Breast epithelium (tissue), 4 donors: ENCODE measurements around the gene ZMIZ1. TPM values are rescaled to one million over a fixed set of nuclear protein-coding genes. Genes with fewer than 3 reads are reported as not detected.

ENCODE experiments used
- DNase-seq, 2 donors: peaks; one replicate each; pipeline ENCODE4 v3.0.0-alpha.2; 2019; ENCODE audit warnings: low spot score in 2 of 2
- H3K27ac ChIP-seq, 2 donors: fragments of 200-600 bp; sonication (generic) in 1 of 2; one replicate each; pipeline ENCODE4 v1.5.1; 2016 to 2019; ENCODE audit warnings: mild to moderate bottlenecking in 1 of 2
- H3K27me3 ChIP-seq, 2 donors: fragments of 200-600 bp; sonication (generic) in 1 of 2; one replicate each; pipeline versions ENCODE4 v1.5.1 to v1.6.0; 2017 to 2019; ENCODE audit warnings: control low read depth in 1 of 2, mild to moderate bottlenecking in 1 of 2
- H3K36me3 ChIP-seq: fragments of 200-600 bp; one replicate; pipeline ENCODE4 v1.5.1; 2019
- H3K4me1 ChIP-seq, 2 donors: fragments of 200-600 bp; sonication (generic); one replicate each; pipeline ENCODE4 v1.5.1; 2016 to 2019; ENCODE audit warnings: control low read depth in 1 of 2
- H3K4me3 ChIP-seq, 3 donors: fragments of 200-600 bp; sonication (generic); 1 replicate in 2 of 3; 2 replicates in 1 of 3; pipeline ENCODE4 v1.5.1; 2016 to 2019; ENCODE audit warnings: mild to moderate bottlenecking in 3 of 3, moderate library complexity in 2 of 3
- H3K9me3 ChIP-seq, 2 donors: fragments of 200-600 bp; sonication (generic) in 1 of 2; one replicate each; pipeline ENCODE4 v1.5.1; 2016 to 2019; ENCODE audit warnings: control low read depth in 1 of 2
- POLR2A ChIP-seq: fragments of 450-650 bp; IDR thresholded peaks from one replicate; pipeline ENCODE4 v1.6.1; 2016; ENCODE audit warnings: antibody characterized with exemption, mild to moderate bottlenecking, moderate library complexity
- POLR2AphosphoS5 ChIP-seq, 3 donors: sonication (generic); formaldehyde crosslinking; IDR thresholded peaks; one replicate each; pipeline ENCODE4 v1.6.1; 2017; ENCODE audit warnings: antibody characterized with exemption in 3 of 3
- intact Hi-C: fragments of 100-400 bp; cut with DNase I; formaldehyde crosslinking; loops from one replicate; pipeline ENCODE4 v1.15.1; 2023; ENCODE audit warnings: low total_unique reads
- total RNA-seq, 3 donors: library from RNA; depleted of rRNA; stranded (reverse); fragments of >200 nt; gene quantifications; one replicate each; pipeline ENCODE4 v1.1.0, GENCODE V29; 2016
- TF ChIP-seq, protein P1 (sequence below), 3 donors: fragments of 450-650 bp; IDR thresholded peaks; one replicate each; pipeline ENCODE4 v1.5.1; 2016 to 2017; ENCODE audit warnings: antibody characterized with exemption in 3 of 3, mild to moderate bottlenecking in 3 of 3, moderate library complexity in 3 of 3

ZMIZ1 gene
- total RNA-seq, 3 donors from 2014 or later = 34.4 to 63.7 (median 39.8) TPM

DNA sequence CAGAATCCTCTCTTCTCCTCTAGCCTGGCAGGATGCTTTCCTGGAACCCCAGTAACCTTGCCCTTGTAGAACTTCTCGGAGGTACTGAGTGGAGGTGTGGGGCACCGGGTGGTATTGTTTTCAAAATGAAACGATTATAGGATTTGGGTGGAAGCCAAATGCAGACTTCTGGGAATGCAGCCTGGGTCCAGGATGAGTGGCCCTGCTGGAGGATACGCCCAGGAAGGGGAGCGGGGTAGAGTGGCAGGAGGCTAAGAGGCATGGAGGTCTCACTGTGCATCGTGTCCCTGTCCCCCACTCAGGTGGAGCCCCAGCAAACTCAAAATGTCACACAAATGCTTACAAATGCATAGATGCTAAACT is 169.4 kb downstream of the ZMIZ1 start:
- no peaks in the 10 kb centered on the region for H3K27me3 ChIP-seq
- no peak overlapping the region for H3K4me3 ChIP-seq
- H3K36me3 ChIP-seq = no peaks in the 10 kb centered on the region
- H3K4me1 ChIP-seq = peaks cover 28 to 41% of the 10 kb centered on the region in 2 donors
- no peaks in the 10 kb centered on the region for H3K9me3 ChIP-seq
- TF ChIP-seq POLR2A = no peak
- TF ChIP-seq, protein P1, sequence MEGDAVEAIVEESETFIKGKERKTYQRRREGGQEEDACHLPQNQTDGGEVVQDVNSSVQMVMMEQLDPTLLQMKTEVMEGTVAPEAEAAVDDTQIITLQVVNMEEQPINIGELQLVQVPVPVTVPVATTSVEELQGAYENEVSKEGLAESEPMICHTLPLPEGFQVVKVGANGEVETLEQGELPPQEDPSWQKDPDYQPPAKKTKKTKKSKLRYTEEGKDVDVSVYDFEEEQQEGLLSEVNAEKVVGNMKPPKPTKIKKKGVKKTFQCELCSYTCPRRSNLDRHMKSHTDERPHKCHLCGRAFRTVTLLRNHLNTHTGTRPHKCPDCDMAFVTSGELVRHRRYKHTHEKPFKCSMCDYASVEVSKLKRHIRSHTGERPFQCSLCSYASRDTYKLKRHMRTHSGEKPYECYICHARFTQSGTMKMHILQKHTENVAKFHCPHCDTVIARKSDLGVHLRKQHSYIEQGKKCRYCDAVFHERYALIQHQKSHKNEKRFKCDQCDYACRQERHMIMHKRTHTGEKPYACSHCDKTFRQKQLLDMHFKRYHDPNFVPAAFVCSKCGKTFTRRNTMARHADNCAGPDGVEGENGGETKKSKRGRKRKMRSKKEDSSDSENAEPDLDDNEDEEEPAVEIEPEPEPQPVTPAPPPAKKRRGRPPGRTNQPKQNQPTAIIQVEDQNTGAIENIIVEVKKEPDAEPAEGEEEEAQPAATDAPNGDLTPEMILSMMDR (IDR thresholded peaks at IDR 0.05) = no peak
- no peak for TF ChIP-seq POLR2AphosphoS5 (IDR thresholded peaks at IDR 0.05)
- peak overlapping the region; percentile 69 to 85 for H3K27ac ChIP-seq
- intact Hi-C loops = no loop called here
- DNase-seq = no peak

DNA sequence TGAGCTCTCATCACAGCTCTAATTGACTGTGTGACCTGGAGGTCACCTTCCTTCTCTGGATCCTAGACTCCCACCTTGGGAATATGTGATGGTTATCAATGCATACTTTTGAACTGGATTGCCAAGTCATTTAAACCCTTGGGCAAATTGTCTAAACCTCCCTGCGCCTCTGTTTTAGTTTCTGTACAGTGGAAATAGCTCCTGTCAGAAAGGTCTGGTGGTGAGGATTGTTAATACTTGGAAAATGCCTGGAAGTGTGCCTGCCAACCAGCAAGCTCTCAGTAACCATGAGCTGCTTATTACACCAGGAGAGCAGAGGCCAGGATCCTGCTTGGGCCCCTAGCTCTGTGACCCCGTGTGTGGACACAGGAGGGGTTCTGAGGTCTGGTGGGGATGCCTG is 169.8 kb downstream of the ZMIZ1 start:
- no peaks in the 10 kb centered on the region for H3K9me3 ChIP-seq
- no peaks in the 10 kb centered on the region for H3K36me3 ChIP-seq
- H3K4me3 ChIP-seq = no peak overlapping the region
- DNase-seq = no peak
- H3K4me1 ChIP-seq = peaks cover 28 to 41% of the 10 kb centered on the region in 2 donors
- no peaks in the 10 kb centered on the region for H3K27me3 ChIP-seq
- intact Hi-C loops = no loop called here
- peak overlapping the region; percentile 69 to 85 for H3K27ac ChIP-seq
- TF ChIP-seq, protein P1 (IDR thresholded peaks at IDR 0.05) = no peak
- TF ChIP-seq POLR2A = no peak

DNA sequence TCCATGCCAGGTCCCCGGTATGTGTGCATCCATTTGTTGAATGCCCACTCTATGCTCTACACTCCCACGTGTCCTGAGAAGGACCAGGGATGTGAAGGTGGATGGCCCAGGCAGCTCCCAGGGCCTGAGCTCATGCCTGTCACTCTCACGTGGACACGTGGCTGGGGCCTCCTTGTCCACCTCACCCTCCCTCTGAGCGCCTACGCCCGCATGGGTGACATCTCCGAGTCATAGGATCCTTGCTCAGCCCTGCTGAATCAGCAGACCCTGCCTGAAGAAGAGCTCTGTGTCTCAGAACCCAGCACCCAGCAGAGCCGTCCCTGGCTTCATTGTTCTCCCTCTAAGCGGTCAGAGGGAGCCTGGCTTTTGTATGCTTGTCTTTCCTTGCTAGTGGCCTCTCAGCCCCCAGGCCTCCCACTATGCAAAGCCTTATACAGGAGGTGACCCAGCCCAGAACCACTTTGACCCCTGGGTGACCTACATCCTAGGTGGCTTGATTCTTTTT is 170.6 kb downstream of the ZMIZ1 start:
- Histone ChIP-seq H3K4me3 (no peak overlapping the region), H3K27me3 (no peaks in the 10 kb centered on the region), H3K27ac (peak overlapping the region; percentile 69 to 85), H3K4me1 (peaks cover 28 to 41% of the 10 kb centered on the region in 2 donors), H3K36me3 (no peaks in the 10 kb centered on the region), H3K9me3 (no peaks in the 10 kb centered on the region)
- intact Hi-C loops = no loop called here
- peak in 1 of 2 donors; percentile 55 for DNase-seq
- TF ChIP-seq POLR2A = no peak
- peak in 2 of 3 donors; percentile 9 to 42 for TF ChIP-seq POLR2AphosphoS5 (IDR thresholded peaks at IDR 0.05)
- TF ChIP-seq, protein P1 (IDR thresholded peaks at IDR 0.05) = no peak

DNA sequence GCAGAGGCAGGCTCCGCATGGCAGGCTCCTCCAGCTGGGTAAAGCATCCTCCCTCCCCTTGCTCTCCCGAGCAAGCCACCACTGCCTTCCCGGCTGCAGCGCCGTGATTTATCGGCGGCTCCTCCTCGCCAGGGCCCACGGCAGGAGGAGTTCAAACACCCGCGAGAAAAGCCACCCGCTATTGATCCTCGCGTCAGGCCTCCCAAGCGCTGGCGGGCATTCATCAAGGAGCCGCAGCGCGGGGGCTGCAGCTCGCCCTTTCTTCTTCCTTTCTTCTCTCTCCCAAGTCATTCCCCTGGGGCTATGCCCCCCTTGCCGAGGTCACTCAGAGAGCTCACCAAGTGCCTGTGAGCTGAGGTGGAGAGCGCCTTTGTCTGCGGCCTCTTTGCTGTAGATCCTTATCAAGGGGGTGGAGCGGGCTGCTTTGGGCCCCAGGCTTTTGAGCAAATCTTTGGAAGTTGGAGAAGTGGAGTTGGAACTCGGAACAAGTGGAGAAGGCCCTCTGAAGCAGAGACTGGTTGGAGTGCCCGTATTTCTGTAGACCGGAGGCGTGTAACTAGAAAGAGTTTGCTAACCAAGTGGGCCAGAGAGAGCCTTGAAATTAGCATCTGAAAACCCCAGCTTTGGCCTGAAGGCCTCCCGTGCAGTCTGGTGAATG is 171.3 kb downstream of the ZMIZ1 start:
- intact Hi-C loops = no loop called here

DNA sequence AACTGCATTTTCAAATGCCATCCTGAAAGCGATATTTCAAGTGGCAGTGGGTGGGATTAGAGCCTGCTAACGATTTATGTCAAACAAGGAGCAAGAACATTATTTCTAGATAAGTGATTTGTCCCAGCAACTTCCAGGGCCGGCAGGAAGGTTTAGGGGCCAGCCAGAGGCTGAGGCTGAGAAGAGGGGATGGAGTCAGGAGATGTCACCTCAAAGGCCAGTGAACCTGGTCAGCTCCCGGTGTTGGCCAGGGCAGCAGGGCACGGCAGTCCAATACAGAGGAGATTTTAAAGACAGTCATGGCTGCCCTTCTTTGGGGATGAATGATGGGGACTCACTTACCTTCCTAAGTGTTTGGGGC is 172.8 kb downstream of the ZMIZ1 start:
- Histone ChIP-seq H3K4me3 (peak overlapping the region in 2 of 3 donors; percentile 44 to 86), H3K36me3 (no peaks in the 10 kb centered on the region), H3K9me3 (no peaks in the 10 kb centered on the region), H3K4me1 (peaks cover 39 to 42% of the 10 kb centered on the region in 2 donors), H3K27me3 (no peaks in the 10 kb centered on the region), H3K27ac (peak overlapping the region; percentile 58 to 88)
- DNase-seq = no peak
- TF ChIP-seq, protein P1 (IDR thresholded peaks at IDR 0.05) = no peak
- TF ChIP-seq POLR2AphosphoS5 (IDR thresholded peaks at IDR 0.05) (no peak), POLR2A (no peak)
- intact Hi-C loops = no loop called here

More for the DNA sequence above, 171.3 kb downstream of the ZMIZ1 start:
- no peak for DNase-seq
- no peaks in the 10 kb centered on the region for H3K9me3 ChIP-seq
- no peaks in the 10 kb centered on the region for H3K27me3 ChIP-seq
- H3K27ac ChIP-seq = peak overlapping the region; percentile 69 to 85
- no peak overlapping the region for H3K4me3 ChIP-seq
- TF ChIP-seq POLR2A (no peak), POLR2AphosphoS5 (IDR thresholded peaks at IDR 0.05) (no peak)
- TF ChIP-seq, protein P1 (IDR thresholded peaks at IDR 0.05) = no peak
- H3K36me3 ChIP-seq = no peaks in the 10 kb centered on the region
- peaks cover 28 to 36% of the 10 kb centered on the region in 2 donors for H3K4me1 ChIP-seq
